ENCODE data around the gene SCUBE2.

The SCUBE2 gene

DNA sequence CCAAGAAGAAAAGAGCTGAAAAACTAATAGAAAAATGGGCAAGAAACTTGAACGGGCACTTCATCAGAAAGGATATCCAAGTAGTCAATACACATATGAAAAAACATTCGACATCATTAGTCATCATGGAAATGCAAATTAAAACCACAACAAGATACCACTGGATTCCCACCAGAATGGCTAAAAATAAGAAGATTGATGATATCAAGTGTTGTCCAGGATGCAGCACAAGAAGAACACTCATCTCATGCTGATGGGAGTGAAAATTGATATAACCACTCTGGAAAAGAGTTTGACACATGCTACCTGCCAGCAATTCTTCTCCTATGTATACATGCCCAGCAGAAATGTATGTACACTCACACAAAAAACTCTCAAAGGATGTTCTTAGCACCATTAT, 26.9 kb upstream of the SCUBE2 start:
- no peaks in the 10 kb centered on the region for H3K27me3 ChIP-seq
- H3K36me3 ChIP-seq, result no peaks in the 10 kb centered on the region
- TF ChIP-seq, protein P1, sequence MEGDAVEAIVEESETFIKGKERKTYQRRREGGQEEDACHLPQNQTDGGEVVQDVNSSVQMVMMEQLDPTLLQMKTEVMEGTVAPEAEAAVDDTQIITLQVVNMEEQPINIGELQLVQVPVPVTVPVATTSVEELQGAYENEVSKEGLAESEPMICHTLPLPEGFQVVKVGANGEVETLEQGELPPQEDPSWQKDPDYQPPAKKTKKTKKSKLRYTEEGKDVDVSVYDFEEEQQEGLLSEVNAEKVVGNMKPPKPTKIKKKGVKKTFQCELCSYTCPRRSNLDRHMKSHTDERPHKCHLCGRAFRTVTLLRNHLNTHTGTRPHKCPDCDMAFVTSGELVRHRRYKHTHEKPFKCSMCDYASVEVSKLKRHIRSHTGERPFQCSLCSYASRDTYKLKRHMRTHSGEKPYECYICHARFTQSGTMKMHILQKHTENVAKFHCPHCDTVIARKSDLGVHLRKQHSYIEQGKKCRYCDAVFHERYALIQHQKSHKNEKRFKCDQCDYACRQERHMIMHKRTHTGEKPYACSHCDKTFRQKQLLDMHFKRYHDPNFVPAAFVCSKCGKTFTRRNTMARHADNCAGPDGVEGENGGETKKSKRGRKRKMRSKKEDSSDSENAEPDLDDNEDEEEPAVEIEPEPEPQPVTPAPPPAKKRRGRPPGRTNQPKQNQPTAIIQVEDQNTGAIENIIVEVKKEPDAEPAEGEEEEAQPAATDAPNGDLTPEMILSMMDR (IDR thresholded peaks at IDR 0.05), result no peak
- H3K27ac ChIP-seq, result no peak overlapping the region
- H3K9me3 ChIP-seq, result no peaks in the 10 kb centered on the region
- H3K4me3 ChIP-seq (ENCODE audit: low read depth in 1 of 2, low read length in 1 of 2), result no peak overlapping the region
- H3K4me1 ChIP-seq (ENCODE audit: control insufficient read depth in 1 of 2, insufficient read depth in 1 of 2, low read depth in 1 of 2, low read length in 1 of 2), result no peaks in the 10 kb centered on the region

DNA sequence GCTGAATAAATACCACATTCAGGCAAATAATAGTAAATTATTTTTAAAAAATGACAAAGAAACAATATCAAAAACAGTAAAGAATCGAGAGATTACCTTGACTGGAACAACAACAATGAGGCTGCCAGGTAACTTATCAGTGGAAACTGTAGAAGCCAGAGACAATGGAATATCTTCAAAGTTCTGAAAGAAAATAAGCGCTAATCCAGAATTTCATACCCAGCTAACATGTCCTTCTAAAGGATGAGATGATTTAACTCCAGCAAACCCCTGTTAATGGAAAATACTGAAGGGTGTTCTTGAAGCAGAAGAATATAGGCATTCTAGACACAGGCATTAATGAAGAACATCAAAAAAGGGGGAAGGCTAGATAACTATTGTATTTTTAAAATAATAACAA, 20.7 kb upstream of the SCUBE2 start:
- H3K4me1 ChIP-seq (ENCODE audit: control insufficient read depth in 1 of 2, insufficient read depth in 1 of 2, low read depth in 1 of 2, low read length in 1 of 2), result no peaks in the 10 kb centered on the region

DNA sequence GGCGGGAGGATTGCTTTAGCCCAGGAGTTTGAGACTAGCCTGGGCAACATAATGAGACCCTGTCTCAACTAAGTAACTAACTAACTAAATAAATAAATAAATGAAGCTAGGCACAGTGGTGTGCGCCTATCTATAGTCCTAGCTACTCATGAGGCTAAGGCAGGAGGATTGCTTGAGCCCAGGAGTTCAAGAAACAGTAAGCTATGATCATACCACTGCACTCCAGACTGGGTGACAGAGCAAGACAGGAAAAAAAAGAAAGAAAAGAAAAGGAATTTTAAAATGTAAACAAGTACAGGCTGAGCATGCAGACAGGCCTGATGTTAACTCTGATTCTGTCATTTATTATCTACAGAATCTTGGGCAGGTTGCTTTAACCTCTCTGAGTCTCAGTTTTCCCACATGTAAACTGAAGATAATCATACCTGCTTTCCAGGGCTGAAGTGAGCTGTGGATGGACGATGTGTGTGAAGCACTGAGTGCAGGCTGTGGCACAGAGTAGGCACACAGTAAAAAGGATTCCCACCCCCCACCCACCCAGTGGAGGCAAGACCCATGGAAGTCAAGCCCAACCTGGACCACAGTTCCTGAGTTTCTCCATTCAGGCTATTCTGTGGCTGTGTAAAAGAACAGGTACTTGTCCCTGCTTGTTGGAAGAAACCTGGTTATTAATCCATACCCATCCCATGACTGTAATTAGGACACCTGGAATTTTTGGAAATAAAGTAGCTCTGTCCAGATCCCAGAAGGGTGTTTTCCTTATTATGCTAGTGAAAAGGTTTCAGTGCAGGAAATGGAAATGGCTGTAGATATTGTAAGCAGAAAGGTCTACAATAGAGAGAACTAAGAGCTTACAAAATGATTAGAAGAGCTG, 18.7 kb upstream of the SCUBE2 start:
- no peaks in the 10 kb centered on the region for H3K9me3 ChIP-seq
- no peaks in the 10 kb centered on the region for H3K4me1 ChIP-seq (ENCODE audit: control insufficient read depth in 1 of 2, insufficient read depth in 1 of 2, low read depth in 1 of 2, low read length in 1 of 2)
- H3K27ac ChIP-seq, result no peak overlapping the region
- H3K36me3 ChIP-seq, result no peaks in the 10 kb centered on the region
- H3K4me3 ChIP-seq (ENCODE audit: low read depth in 1 of 2, low read length in 1 of 2), result no peak overlapping the region
- peaks cover 4% of the 10 kb centered on the region for H3K27me3 ChIP-seq
- TF ChIP-seq, protein P1 (IDR thresholded peaks at IDR 0.05), result no peak

More for the DNA sequence above, 20.7 kb upstream of the SCUBE2 start:
- Histone ChIP-seq H3K36me3 (no peaks in the 10 kb centered on the region), H3K27me3 (no peaks in the 10 kb centered on the region), H3K27ac (no peak overlapping the region), H3K9me3 (no peaks in the 10 kb centered on the region), H3K4me3 (ENCODE audit: low read depth in 1 of 2, low read length in 1 of 2) (no peak overlapping the region)
- TF ChIP-seq, protein P1 (IDR thresholded peaks at IDR 0.05), result no peak

DNA sequence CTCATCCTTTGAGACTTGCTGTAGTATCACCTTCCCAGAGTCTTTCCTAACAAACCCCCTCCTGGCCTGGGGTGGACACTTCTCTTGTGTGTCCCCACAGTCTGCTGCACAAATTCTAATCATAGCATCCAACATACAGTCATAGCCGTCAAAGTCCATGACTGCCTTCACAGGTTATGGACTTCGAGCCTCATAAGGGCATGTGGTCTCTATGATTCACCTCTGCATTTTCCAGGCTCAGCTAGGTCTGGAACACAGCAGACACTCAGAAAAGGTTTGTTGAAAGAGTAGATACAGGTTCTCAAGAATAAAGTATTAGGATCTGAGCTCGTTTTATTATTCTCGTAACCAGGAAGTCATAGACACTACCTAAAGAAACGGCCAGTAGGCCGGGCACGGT, 13.2 kb upstream of the SCUBE2 start:
- Histone ChIP-seq H3K36me3 (no peaks in the 10 kb centered on the region), H3K4me3 (ENCODE audit: low read depth in 1 of 2, low read length in 1 of 2) (no peak overlapping the region), H3K9me3 (no peaks in the 10 kb centered on the region), H3K4me1 (ENCODE audit: control insufficient read depth in 1 of 2, insufficient read depth in 1 of 2, low read depth in 1 of 2, low read length in 1 of 2) (no peaks in the 10 kb centered on the region), H3K27me3 (peaks cover 4% of the 10 kb centered on the region), H3K27ac (no peak overlapping the region)
- TF ChIP-seq, protein P1 (IDR thresholded peaks at IDR 0.05), result no peak

DNA sequence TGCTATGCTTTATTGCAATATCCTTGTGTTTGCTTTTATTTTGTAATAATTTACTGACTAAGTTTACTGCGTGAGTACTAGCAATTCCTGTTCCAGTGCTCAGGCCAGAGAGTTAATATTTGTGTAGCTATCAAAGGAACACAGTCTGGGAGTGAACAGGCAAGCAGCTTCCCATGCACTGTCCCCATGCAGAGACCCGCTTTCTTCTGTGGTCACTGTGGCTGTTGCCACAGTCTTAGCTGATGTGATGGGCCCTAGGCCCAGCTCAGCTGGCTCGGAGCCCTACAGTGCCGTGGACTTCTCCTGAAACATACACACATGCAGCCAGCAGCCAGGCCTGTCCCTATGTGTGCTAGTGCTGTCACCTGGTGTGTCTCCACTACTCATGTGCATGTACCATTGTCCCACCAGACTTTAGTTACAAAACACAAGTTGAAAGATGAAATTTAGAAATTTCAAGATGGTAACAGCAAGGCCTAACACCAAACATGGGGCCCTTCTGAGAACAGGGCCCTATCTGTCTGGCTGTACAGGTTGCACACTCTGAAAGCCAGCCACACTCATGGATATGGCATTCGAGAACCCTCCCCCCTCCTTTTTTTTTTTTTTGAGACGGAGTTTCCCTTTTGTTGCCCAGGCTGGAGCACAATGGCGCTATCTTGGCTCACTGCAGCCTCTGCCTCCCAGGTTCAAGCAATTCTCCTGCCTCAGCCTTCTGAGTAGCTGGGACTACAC, 12.3 kb upstream of the SCUBE2 start:
- Histone ChIP-seq H3K4me3 (ENCODE audit: low read depth in 1 of 2, low read length in 1 of 2) (no peak overlapping the region), H3K27me3 (peaks cover 4% of the 10 kb centered on the region), H3K9me3 (no peaks in the 10 kb centered on the region), H3K36me3 (no peaks in the 10 kb centered on the region), H3K4me1 (ENCODE audit: control insufficient read depth in 1 of 2, insufficient read depth in 1 of 2, low read depth in 1 of 2, low read length in 1 of 2) (no peaks in the 10 kb centered on the region), H3K27ac (no peak overlapping the region)
- TF ChIP-seq, protein P1 (IDR thresholded peaks at IDR 0.05), result no peak

Data from neutrophil (primary cell).